Caki2 (cell line): ENCODE data around the gene DOCK1. TPM values are rescaled to one million over a fixed set of nuclear protein-coding genes. Genes with fewer than 3 reads are reported as not detected.
"Not testable (repeated sequence)": the region's sequence is repeated elsewhere in the genome, so short reads cannot be mapped to it uniquely, and the experiment has no call there.

Source experiments
- DNase-seq: peaks from one replicate; pipeline ENCODE4 v3.0.0-alpha.2; 2015; ENCODE audit warnings: low read depth
- in situ Hi-C: cut with HindIII; loops from 2 replicates; pipeline ENCODE4 v1.10.0; 2016; ENCODE audit warnings: low sequenced_read_pairs, low pct_unique_long_range_greater_than_20kb, mixed read lengths
- total RNA-seq: library from RNA; depleted of rRNA; stranded (reverse); fragments of >200 nt; shearing (Covaris generic); gene quantifications from 2 replicates; pipeline ENCODE4 v1.2.3, GENCODE V29; 2014; ENCODE audit warnings: low replicate concordance

DOCK1 gene
- total RNA-seq, 1 experiment from 2014 or later, result 17.1 TPM

DNA sequence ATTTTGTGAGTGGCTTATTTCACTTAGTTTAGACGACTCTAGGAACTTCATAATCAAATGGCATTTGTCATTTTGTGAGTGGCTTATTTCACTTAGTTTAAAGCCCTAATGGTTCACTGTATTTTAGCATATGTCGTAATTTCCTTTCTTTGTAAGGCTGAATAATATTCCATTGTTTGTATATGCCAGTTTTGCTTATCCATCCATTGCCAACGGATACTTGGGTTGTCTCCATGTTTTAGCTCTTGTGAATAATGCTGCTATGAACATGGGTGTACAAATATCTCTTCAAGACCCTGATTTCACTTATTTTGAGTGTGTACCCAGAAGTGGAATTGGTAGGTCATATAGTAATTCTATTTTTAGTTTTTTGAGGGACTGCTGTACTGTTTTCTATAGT, 31.8 kb downstream of the DOCK1 start:
- DNase-seq, result no peak
- in situ Hi-C loops, result no loop called here

DNA sequence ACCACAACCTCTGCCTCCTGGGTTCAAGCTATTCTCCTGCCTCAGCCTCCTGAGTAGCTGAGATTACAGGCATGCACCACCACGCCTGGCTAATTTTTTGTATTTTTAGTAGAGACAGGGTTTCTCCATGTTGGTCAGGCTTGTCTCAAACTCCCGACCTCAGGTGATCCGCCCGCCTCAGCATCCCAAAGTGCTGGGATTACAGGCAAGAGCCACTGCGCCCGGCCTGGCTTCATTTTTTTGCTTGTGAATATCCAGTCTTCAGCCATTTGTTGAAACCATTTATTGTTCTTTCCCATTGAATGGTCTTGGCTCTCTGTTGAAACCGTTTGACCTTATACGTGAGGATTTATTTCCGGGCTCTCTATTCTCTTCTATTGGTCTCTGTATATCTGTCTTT, 32.9 kb downstream of the DOCK1 start:
- DNase-seq, in situ Hi-C loops: not testable (repeated sequence)

DNA sequence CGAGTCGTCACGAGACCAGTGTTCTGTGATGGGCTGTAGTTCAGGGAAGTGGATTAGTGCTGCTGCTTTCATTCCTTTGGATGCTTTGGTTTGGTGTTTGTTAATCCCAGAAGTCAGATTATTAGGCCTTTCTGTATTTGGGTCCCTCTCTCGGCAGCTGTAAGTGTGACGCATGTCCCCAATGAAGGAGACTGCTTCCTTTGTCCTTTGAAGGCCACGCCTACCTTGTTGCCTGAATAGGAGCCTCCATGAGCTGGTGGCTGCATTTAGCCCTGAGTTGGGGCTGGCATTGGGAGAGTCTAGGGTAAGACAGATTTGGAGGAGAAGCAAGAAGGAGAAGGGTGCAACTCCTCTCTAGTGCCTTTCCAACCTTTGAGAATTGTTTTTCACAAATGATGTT, 34.5 kb downstream of the DOCK1 start:
- in situ Hi-C loops, result no loop called here
- DNase-seq, result no peak

DNA sequence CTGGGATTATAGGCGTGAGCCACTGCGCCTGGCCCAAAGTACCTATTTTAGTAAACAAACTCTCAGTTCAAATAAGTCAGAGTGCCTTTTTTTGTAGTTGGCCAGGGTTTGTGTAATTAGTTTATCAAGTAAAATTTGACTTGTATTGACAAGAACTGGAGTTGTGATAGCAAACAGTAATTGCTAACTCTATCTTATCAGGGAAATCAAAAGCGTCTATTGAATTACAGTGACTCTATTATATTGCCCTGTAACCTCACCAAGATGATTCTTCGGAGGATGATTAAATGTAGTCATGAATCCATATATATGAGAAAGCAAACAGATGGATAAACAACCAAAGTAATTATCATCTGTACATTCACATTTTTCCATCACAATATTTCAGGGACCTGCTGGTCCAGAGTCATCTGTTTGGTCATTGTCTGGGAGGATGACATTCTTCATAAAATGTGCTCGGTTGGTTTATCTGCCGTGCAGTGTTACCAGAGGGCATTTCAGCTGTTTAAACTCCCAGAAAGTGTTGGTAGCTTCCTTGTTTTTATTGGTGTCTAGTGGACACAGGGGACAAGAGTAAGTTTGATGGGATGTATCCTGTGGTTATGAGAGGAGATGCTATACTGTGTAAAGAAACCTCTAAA, 35.6 kb downstream of the DOCK1 start:
- DNase-seq, result no peak
- in situ Hi-C loops, result no loop called here

DNA sequence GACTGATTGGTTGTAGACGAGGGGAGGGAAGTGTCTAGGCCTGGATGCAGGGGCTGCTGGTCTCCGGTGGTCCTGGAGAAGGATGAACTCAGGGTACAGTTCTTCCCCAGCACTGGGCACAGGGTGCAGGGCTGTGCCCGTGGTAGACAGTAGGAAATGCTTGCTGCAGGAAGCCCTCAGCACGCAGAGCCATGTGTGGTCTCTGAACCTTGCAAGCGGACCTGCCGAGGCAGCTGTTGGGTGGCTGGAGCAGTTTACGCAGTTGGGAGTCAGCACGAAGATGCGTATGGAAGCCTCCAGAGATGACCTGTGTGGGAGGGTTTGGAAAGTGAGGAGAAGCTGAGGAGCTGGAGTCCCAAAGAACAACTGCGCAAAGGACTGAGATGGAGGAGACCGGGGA, 39.0 kb downstream of the DOCK1 start:
- DNase-seq, result no peak
- in situ Hi-C loops, result no loop called here

DNA sequence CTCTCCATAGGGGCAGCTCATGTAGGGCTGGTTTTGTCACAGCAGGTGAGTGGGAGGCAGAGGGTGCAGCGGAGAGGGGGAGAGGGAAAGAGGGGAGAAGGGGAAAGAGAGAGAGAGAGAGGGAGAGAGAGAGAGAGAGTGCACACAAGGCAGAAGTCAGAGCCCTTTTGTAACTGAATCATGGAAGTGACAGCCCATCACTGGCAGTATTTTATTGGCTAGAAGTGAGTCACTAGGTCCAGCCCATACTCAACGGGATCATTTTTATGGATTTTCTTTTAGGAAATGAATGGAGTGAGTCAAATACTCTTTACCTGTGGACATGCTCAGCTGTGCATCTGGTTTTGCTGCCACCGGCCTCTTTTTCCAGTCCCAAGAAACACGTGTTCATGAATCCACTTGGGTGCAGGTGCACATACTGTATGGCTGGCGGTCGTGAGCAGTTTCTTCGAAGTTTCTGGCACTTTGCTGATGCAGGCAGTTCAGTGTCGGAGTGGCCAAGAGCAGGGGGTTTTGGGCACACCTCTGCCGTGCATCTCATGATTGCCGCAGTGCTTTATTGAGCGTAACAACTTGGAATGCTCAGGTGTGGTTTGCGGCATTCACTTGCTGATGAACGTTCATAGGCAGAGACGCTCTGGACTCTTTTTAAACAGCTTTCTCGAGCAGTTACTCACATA, 40.3 kb downstream of the DOCK1 start:
- in situ Hi-C loops, result no loop called here
- DNase-seq, result no peak

DNA sequence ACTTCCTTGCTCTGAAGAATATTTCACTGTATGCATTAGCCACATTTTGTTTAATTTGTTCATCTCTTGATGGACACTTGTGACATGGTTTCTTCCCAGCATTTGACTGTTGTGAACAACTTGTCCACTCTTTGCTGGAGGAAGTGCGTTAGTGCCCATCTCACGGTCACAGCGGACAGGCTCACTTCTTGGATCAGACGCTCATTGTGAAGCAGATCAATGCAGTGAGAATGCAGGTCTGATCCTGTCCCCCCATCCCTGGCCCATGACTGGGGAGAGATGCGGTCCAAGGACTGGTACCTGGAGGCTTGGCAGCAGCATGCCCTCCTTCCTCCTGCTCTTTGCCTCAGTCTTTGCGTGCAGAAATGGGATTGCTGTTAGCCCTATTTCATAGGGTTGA, 41.5 kb downstream of the DOCK1 start:
- in situ Hi-C loops, result no loop called here
- DNase-seq, result no peak

DNA sequence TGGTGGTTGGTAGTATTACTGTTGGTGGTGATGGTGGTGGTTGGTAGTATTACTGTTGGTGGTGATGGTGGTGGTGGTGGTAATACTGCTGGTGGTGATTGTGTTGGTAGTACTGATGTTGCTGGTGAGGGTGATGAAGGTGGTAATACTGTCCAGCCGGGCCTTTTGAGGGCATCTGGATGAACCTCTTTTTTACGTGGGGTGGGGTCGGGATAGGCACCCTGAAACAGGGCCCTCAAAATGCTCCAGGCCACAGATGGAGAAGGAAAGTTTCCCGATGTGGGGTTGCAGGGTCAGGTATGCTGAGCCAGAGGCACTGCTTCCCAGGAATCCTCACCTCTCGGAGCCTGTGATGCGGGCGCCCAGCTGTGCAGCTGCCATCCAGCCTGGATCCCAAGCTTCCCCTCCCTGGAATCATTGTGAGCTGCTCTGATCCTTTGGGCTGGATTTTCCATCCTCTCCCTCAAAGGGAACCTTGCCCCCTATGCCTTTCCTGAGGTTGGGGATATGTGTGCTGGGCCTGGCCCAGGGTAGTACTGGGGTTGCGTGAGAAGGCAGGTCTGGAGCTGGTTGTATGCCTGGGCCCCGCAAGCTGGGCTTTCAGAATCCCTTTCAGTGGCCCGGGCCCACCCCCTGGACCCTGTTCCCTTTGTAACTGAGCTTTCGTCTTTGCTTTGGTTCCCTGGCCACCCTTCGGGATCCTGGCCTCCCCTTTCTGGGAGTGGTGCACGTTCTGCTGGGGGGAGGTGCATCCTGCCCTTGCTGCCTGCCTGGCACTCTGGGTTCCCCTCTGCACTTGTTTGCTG, 43.3 kb downstream of the DOCK1 start:
- in situ Hi-C loops, result no loop called here

DNA sequence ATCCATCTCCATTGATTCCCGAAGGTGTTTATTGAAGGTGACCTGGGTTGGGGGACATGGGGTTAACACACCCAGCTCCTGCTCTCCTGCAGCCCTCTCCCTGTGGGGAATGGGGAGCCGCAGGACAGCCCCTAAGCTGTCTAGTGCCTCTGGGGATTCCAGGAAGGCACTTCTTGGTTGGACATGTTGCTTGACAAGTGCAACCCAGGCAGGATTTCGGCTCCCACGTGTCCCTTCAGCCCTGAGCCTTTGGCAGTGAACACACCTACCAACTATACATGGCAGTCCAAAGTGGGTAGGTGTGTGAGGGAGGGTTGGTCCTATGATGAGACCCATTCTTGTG, 43.9 kb downstream of the DOCK1 start:
- in situ Hi-C loops, result no loop called here
- no peak for DNase-seq

More for the DNA sequence above, 43.3 kb downstream of the DOCK1 start:
- no peak for DNase-seq

DNA sequence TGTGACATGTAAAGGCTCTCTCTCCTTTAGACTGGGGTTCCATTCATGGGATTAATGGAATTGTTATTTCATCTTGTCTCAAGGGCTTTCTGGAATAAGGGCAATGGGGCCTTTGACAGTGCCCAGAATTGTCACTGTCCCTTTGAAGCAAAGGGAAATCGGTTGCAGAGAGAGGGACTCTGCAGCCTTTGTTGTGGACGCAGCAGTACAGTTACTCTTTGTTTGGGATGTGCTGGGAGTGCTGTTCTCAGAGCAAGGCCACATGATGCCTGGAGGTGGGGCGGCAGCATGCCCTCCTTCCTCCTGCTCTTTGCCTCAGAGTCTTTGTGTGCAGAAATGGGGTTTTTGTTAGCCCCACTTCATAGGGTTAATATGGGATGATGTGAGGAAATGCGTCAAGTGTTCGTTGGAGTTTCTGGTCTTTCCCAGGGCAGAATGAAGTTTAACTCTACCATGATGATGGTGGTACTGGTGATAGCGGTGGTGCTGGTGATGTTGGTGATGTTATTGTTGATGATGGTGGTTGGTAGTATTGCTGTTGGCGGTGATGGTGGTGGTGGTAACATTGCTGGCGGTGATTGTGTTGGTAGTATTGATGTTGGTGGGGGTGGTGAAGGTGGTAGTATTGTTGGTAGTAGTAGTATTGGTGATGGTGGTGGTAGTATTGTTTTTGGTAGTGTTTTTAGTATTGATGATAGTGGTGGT, 45.3 kb downstream of the DOCK1 start:
- DNase-seq, result no peak
- in situ Hi-C loops, result no loop called here

DNA sequence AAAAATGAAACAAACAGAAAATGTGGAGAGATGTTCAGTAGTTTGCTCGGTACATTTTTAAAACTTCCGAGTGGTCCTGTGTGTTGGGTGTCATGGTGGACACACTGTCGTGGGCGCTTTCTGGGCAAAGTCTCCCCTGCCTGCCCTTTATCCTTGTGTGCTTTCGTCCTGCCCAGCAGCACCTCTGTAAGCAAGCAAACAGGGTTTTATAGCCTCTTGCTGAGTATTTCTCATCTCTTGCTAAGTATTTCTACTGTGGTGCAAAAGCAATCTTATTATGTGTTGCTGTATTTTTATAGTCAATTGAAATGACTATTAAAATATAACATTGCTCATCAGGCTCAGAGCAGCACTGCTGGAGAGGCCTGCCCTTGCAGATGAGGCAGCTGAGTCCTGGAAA, 48.7 kb downstream of the DOCK1 start:
- DNase-seq, result no peak
- in situ Hi-C loops, result no loop called here

DNA sequence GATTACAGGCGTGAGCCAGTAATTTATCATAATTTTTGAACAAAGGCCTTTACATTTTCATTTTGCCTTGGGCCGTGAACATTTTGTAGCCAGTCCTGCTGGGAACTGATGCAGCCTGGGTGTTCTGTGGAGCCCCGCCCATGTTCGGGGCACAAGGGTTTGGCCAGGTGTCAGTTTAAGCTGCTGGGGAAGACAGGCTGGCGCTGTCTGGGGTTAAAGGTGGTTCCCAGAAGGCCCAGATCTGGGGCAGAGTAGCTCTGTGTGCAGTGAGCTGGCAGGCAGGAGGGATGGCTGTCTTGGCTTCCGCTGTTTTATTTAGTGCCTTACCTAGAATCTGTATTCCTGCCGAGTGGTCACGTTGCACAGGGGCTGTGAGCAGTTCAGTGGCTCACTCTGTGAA, 50.2 kb downstream of the DOCK1 start:
- in situ Hi-C loops, result no loop called here
- no peak for DNase-seq

DNA sequence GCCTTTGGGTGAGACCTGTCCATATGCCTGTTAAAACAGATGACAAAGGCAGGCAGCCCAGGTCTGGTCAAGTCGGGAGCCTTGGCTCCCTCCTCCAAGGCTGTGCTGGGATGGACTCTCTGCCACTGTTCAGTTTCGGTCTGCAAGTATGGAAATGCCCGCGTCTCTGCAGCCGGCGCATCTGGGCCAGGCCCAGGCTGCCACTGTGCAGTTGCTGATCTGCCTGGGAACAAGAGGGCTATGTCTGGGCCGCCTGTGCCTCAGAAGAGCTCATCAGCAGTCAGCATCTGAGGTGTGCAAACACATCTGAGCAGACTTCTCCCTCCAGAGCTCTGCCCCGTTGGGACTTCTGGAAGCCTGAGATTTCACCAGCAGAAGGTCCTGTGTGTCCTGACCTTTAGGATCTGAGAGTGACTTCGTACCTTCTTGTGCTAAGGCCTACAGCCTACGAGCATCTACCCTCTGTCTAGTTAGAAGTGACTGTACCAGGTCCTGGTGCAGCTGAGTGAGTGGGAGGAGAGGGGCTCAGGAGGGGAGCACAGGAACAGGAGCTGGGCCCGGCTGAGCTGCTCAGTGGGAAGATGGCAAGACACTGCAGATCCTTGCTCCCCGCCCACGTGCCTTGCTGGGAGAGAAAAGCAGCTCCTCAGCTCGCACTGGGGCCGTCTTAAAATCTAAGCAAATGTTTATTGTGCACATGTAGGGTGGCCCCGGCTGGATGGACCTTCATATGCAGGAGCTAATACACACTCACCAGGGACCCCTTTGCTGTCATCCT, 50.9 kb downstream of the DOCK1 start:
- DNase-seq, result no peak
- in situ Hi-C loops, result no loop called here

DNA sequence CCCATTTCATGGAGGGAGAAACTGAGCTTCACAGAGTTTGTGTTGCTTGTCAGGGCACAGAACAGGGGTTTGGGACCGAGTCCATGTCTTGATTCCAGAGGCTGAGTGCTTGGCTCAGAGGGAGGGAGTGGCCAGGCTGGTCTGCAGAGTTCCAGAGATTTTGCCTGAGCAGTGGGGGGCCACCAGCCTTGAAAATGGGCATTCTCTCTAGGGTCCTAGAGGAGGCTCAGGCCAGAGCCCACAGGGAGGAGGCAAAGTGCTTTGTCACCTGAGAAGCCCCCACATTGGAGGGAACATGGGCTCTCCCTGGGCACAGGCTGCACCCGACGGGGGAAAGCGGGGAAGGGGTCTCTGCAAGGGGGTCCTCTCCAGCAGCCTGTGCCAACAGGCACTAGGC, 51.5 kb downstream of the DOCK1 start:
- no peak for DNase-seq
- in situ Hi-C loops, result no loop called here

DNA sequence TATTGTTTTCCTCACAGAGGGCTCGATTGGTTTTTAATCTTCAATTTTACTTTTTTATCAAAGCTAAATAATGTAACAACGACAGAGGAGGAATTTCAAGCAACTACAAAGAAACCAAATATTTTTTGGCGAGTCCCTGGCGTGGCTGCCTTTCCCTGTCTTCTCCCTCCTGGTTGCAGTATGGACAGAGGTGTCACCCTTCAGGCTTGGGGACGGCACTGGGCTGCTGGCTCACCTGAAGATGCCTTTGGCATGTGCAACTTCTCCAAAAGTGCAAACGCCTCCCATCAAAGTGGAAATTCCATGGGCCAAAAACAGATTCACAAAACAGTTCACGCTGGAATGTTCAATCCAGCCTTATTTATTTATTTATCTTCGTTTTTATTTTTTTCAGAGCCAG, 51.9 kb downstream of the DOCK1 start:
- in situ Hi-C loops, result no loop called here
- DNase-seq, result no peak

DNA sequence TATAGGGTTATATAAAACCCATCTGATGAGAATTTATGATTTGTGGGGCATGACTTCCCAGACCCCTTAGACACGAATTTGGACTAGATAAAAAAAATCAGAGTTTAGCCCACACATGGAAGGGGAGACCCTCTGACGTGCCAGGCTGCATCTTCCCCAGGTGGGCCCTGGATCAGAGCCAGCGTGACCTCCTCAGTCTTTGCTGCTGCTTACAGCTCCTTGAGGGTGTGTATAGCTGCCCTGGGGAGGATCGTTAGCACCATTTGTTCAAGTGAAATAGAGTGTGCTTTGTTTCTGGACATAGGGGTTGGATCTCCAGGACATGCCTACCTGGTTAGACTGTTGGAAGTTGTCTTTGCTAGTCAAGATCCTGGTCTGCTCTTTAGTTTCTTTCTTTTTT, 54.2 kb downstream of the DOCK1 start:
- in situ Hi-C loops, result no loop called here

DNA sequence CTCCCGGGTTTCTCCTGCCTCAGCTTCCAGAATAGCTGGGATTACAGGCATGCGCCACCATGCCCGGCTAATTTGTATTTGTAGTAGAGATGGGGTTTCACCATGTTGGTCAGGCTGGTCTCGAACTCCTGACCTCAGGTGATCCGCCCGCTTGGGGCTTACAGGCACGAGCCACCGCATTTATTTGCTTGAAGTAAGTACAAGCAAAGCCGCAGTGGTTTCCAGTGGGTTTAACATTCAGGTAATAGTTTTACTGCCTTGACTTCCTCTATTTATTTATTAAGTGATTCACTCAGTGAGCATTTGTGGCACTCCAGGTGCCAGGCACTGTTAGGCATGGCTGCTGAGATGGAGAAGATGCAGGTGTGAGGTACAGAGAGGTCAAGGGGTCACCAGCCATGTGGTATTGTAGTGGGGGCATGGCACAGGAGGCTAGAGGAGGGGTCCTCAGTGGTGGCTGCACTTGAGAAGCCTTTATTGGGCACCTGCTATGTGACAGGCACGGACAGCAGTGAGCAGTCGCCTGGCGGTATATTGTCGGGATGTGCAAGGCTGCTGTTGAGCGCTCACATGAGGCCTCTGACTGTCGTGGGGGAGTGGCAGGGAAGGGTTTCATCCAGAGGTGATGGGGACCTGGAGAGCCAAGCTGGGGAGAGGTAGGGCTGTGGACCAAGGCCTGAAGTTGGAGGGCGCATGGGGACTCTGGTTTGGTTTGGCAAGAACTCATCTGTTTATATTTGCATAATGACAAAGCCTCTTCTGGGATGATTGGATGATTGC, 54.9 kb downstream of the DOCK1 start:
- DNase-seq, result peak; percentile 79

More for the DNA sequence above, 54.2 kb downstream of the DOCK1 start:
- no peak for DNase-seq

DNA sequence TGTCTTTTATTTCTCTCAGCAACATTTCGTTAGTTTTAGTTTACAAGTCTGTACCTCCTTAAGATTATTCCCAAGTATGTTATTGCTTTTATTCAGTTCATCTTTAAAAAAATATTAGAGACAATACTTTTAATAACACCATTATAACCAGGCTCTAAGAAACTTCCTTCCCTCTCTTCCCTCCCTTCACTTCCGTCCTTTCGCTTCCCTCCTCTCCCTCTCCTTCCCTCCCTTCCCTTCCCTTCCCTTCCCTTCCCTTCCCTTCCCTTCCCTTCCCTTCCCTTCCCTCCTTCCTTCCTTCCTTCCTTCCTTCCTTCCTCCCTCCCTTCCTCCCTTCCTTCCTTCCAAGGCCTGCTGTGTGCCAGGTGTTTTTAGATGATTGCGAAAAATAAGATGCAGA, 58.1 kb downstream of the DOCK1 start:
- no peak for DNase-seq
- in situ Hi-C loops, result no loop called here

More for the DNA sequence above, 54.9 kb downstream of the DOCK1 start:
- in situ Hi-C loops, result no loop called here
